Subcutaneous adipose tissue (tissue), 4 donors: Measurements from ENCODE around the gene B4GAT1. TPM values are rescaled to one million over a fixed set of nuclear protein-coding genes. Genes with fewer than 3 reads are reported as not detected.

Experiments
- CTCF ChIP-seq: fragments of 450-650 bp; IDR thresholded peaks from one replicate; pipeline ENCODE4 v1.5.1; 2016; ENCODE audit warnings: low read depth, mild to moderate bottlenecking, control low read depth, antibody characterized with exemption, moderate library complexity
- total RNA-seq, 4 donors: library from RNA; depleted of rRNA; stranded (reverse); fragments of >200 nt; gene quantifications; one replicate each; pipeline ENCODE4 v1.1.0, GENCODE V29; 2016

B4GAT1 gene
- total RNA-seq, 4 donors from 2014 or later = 11.7 to 31.7 (median 18.7) TPM

GRCh38 chr11:66336234-66337102 is 11.0 kb downstream of the B4GAT1 start, which contains the start of gene RIN1:
Gene RIN1, minus strand, starts transcription at chr11:66336434. Its CDS starts 32 bp downstream, at chr11:66336402.
- no peak for TF ChIP-seq CTCF

GRCh38 chr11:66335531-66336233 is 11.7 kb downstream of the B4GAT1 start:
- no peak for TF ChIP-seq CTCF

- no peak for TF ChIP-seq CTCF
Observed at GRCh38 chr11:66334605-66335442, 12.6 kb downstream of the B4GAT1 start.

- no peak for TF ChIP-seq CTCF
Observed at GRCh38 chr11:66333896-66334604, 13.4 kb downstream of the B4GAT1 start.

GRCh38 chr11:66333220-66333877 is 14.1 kb downstream of the B4GAT1 start:
- no peak for TF ChIP-seq CTCF

- TF ChIP-seq CTCF = no peak
Observed at GRCh38 chr11:66332371-66333219, 14.8 kb downstream of the B4GAT1 start.
